Hematopoietic multipotent progenitor cell treated with erythropoietin and hydrocortisone succinate and interleukin-3 and kit ligand, for 8 days (in vitro differentiated cells): ENCODE measurements around the gene EPN1.
"Not testable (repeated sequence)": the region's sequence is repeated elsewhere in the genome, so short reads cannot be mapped to it uniquely, and the experiment has no call there.

Experiments
- DNase-seq: peaks from one replicate; pipeline ENCODE4 v3.0.0-alpha.2; 2015

The EPN1 gene

DNA sequence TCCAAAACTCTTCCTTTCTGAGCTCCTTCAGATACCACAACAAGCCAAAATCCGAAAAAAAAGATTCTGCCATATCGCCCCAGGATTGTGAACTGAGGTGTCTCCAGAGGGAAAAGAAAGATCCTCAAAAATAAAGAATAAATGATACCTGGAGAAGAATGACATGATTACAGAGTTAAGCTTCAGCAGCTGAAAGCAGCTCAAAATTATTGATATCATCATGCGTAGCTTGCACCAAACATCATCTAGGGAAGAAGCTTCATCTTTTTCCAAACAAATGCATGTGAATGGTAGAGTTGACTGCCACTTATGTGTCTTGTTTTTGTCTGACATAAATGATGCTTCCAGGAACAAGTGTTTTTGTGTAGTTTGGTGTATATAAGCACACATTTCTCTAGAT, 63.3 kb downstream of the EPN1 start, which contains the start of gene NLRP9:
NLRP9 (minus strand) TSS at position 101 of the 400 bp plus-strand sequence; CDS start at position 73, 28 bp downstream.
- no peak for DNase-seq

DNA sequence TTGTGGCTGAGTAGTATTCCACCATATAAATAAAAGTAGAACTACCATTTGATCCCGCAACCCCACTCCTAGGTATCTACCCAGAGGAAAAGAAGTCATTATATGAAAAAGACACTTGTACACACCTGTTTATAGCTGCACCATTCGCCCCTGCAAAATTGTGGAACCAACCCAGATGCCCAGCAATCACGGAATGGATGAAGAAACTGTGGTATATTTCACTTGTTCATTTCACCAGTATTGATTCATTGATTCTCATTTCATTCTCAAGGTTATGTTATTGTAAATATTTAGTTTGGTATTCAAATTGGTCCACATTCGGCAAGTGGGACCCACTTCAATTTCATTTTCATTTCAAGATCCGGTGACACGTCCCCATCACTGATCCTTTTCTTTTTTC, 75.7 kb downstream of the EPN1 start:
- DNase-seq: no peak

DNA sequence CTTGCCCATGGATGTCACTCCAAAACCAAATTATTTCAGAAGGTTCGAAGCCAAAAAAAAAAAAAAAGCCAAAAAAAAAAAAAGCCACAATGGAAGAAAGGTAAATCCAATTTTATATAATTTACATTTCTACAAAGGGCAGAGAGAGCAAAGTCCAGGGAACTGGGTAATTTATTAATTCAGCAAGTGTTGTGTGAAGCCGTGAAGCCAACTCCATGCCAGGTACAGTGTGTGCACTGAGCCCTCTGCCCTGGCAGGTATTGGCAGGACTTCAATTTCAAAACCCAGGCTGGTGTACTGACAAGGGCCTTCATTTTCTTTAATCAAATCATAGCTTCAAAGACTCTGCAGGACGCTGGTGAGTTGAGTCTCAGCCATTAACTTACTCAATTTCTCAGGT, 78.4 kb downstream of the EPN1 start:
- no peak for DNase-seq

DNA sequence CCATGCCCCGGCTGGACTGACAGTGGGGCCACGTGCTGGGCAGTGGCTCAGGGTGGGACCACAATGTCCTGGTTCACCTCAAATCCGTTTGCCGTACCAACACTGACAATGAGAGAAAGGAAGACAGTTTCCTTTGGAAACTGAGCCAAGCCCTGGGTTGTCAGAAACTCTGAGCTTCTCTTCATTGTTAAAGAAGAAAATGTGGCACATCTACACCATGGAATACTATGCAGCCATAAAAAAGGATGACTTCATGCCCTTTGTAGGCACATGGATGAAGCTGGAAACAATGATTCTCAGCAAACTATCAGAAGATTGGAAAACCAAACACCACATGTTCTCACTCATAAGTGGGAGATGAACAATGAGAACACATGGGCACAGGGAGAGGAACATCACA, 81.8 kb downstream of the EPN1 start:
- not testable (repeated sequence) for DNase-seq

DNA sequence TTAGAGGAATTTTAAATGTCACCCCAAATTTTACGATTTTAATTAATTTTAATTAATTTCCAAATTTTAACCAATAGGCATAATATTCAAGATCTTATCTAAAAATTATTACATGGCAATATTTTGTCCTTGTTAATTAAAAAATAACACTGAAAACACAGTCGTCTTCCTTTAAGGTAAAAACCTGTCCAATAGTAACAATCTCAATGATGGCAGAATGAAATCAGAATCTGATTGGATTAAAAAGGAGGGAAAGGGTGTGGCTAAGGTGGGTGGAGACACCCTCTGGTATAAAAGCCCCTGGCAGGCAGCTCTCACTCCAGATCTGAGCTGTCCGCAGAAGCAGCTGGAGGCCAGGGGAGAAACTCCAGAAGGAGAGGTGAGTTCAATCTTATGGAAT, 83.8 kb downstream of the EPN1 start, which contains the start of gene RFPL4A:
RFPL4A (plus strand) TSS at position 301 of the 400 bp plus-strand sequence. CDS start 2,704 bp downstream, outside the sequence.
- not testable (repeated sequence) for DNase-seq
